H1 (cell line): ENCODE measurements around the gene RAB4B. TPM values are rescaled to one million over a fixed set of nuclear protein-coding genes. Genes with fewer than 3 reads are reported as not detected.

Source experiments
- BACH1 ChIP-seq: IDR thresholded peaks from 2 replicates; pipeline ENCODE4 v1.6.1; 2012; ENCODE audit warnings: low read length, improper control_type of control experiment
- BRCA1 ChIP-seq: IDR thresholded peaks from 2 replicates; pipeline ENCODE4 v1.6.1; 2012; ENCODE audit warnings: low read depth, low read length, improper control_type of control experiment
- CEBPB ChIP-seq: IDR thresholded peaks from 2 replicates; pipeline ENCODE4 v1.6.1; 2012; ENCODE audit warnings: low read depth, low read length
- CHD1 ChIP-seq: IDR thresholded peaks from 2 replicates; pipeline ENCODE4 v1.6.1; 2012; ENCODE audit warnings: low read depth, low read length, improper control_type of control experiment
- EZH2 ChIP-seq: fragments of 200-600 bp; sonication (generic); IDR thresholded peaks from 2 replicates; pipeline ENCODE4 v1.7.1; 2012; ENCODE audit warnings: low read depth, mild to moderate bottlenecking, moderate library complexity, low read length, inconsistent platforms; ENCODE audit not compliant: severe bottlenecking
- NRF1 ChIP-seq: IDR thresholded peaks from 2 replicates; pipeline ENCODE4 v1.6.1; 2011; ENCODE audit warnings: mild to moderate bottlenecking, low read depth, low read length, improper control_type of control experiment
- RAD21 ChIP-seq, 2 experiments: IDR thresholded peaks in 1 of 2; conservative IDR thresholded peaks in 1 of 2; 2 replicates each; pipeline ENCODE4 v1.6.1; 2011; ENCODE audit warnings: low read depth in 2 of 2, low read length in 2 of 2, improper control_type of control experiment in 1 of 2, inconsistent platforms in 1 of 2, mild to moderate bottlenecking in 1 of 2, moderate library complexity in 1 of 2
- SAP30 ChIP-seq: fragments of 300-600 bp; sonication (generic); IDR thresholded peaks from 2 replicates; pipeline ENCODE4 v1.7.1; 2012; ENCODE audit warnings: low read length, moderate library complexity, mild to moderate bottlenecking, inconsistent platforms; ENCODE audit not compliant: insufficient read depth, insufficient replicate concordance
- SIN3A ChIP-seq, 2 experiments: IDR thresholded peaks in 1 of 2; conservative IDR thresholded peaks in 1 of 2; 2 replicates each; pipeline ENCODE4 v1.6.1; 2011 to 2012; ENCODE audit warnings: low read length in 2 of 2, improper control_type of control experiment in 1 of 2, low read depth in 1 of 2, mild to moderate bottlenecking in 1 of 2
- SUZ12 ChIP-seq: fragments of 200-600 bp; sonication (generic); IDR thresholded peaks from 2 replicates; pipeline ENCODE4 v1.6.1; 2012; ENCODE audit warnings: mild to moderate bottlenecking, inconsistent platforms, low read length, moderate library complexity, mixed read lengths
- TAF1 ChIP-seq: IDR thresholded peaks from 2 replicates; pipeline ENCODE4 v1.6.1; 2011; ENCODE audit warnings: mild to moderate bottlenecking, low read depth, low read length
- TCF12 ChIP-seq: IDR thresholded peaks from 2 replicates; pipeline ENCODE4 v1.6.1; 2011; ENCODE audit warnings: low read depth, mild to moderate bottlenecking, low read length
- polyA plus RNA-seq, 7 experiments: library from polyadenylated mRNA; depleted of rRNA in 3 of 7; stranded (reverse) in 5 of 7; unstranded in 2 of 7; fragments of >200 nt in 5 of 7; fragments of 200-250 nt in 2 of 7; gene quantifications; 1 replicate in 5 of 7; 2 replicates in 1 of 7; 4 replicates in 1 of 7; pipeline versions ENCODE4 v1.2.1 to v1.2.3, GENCODE V29; 2011 to 2013; ENCODE audit warnings: missing spikeins in 2 of 7, mixed read lengths in 2 of 7
- total RNA-seq: library from RNA; stranded (reverse); fragmentation: NEBNext Ultra II Directional; extraction: Animal tissue kit (Norgen Biotek cat#: 25700); gene quantifications from 2 replicates; pipeline ENCODE4 v1.2.1, GENCODE V29; 2021

The RAB4B gene
- total and polyA plus RNA-seq, 2 of the 8 experiments (the other 6 are each of a cell fraction or from before 2014, with no cell fraction given) = 15.9 to 28.6 TPM

DNA sequence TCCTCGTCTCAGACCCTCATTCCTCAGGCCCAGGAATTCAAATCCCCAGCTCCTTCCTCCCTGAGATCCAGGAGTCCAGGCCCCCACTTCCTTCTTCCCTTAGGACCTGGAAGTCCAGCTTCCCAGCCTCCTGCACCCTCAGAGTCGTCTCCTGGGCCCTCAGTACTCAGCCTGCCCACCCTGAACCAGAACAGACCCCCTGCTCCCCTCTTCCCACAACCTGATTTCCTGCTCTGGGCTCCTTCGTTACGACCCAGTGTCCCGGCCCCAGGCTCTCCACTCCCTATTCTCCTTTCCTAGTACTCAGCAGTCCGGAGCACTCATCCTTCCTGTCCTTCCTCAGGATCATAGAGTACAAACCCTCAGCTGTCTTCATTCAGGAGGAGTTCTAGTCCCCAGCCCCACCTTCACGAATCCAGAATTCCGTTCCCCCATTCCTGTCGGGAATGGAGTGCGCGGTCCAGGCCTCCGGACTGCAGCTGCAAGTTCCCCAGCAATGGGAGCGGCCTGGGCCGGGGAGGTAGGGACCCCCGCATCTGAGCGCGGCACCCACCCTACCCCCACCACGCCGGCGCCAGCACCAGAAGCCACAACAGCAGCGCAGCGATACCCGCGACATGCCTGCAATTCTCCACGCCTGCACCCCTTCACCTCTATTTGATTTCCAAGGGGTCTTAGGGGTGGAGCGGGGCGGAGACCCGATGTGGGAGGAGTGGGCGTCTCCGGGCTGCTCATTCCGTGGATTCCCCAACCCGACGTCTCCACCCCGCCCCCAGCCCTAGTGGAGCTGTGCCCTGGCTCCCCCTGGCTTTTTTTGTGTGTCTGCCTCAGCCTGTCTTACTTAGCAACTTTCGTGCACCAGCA lies 33.7 kb downstream of the RAB4B start (continued):
- no peak for TF ChIP-seq SIN3A (conservative IDR thresholded peaks at IDR 0.05 in 1 of 2, IDR thresholded peaks at IDR 0.05 in 1 of 2; ENCODE audit: low read depth in 1 of 2, low read length in 2 of 2)
- TF ChIP-seq TAF1 = no peak; the same call in 1 of the 2 replicates
- TF ChIP-seq BACH1 = no peak
- TF ChIP-seq SUZ12 = no peak
- TF ChIP-seq RAD21 (IDR thresholded peaks at IDR 0.05 in 1 of 2, conservative IDR thresholded peaks at IDR 0.05 in 1 of 2; ENCODE audit: low read depth in 2 of 2, low read length in 2 of 2) = peak in 1 of 2 experiments; percentile 6; a peak in 1 of 4 replicates
- TF ChIP-seq BRCA1 = no peak
- no peak for TF ChIP-seq CHD1
- TF ChIP-seq TCF12 = no peak
- TF ChIP-seq SAP30 = no peak
- TF ChIP-seq CEBPB = no peak
- TF ChIP-seq EZH2 = peak; percentile 29
- no peak for TF ChIP-seq NRF1
